GM12872 (cell line): ENCODE results near the gene NSMF.

ENCODE experiments used
- TF ChIP-seq, protein P1 (sequence below): IDR thresholded peaks from 3 replicates; pipeline ENCODE4 v1.5.1; 2011; ENCODE audit warnings: low read depth, mild to moderate bottlenecking, low read length, moderate library complexity; ENCODE audit not compliant: insufficient read depth

The NSMF gene

DNA sequence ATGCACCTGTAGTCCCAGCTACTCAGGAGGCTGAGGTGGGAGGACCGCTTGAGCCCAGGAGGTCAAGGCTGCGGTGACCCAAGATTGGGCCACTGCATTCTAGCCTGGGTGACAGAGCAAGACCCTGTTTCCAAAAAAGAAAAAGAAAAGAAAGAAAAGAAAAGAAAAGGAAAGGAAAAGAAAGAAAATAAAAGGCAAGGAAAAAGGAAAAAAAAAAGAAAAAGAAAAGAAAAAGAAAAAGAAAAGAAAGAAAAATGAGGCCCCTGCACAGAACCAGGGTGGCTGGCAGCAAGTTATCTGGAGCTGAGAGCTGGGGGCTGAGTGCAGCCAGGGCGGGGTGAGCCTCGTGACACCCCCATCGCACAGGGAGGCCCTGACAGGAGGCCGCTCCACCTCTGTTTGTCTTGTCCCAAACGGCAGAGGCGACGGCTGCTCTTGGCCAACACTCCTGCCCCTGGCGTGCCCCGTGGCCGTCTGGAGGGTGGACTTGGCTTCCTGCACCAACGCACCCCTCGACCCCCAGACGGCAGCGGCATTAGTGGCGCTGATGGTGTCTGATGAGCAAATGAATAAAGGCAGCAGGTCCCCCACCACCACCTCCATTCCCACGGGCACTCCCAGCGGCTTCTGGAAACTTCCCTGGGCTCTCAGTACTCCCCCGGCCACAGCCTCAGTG, 52.9 kb downstream of the NSMF start:
- TF ChIP-seq, protein P1, sequence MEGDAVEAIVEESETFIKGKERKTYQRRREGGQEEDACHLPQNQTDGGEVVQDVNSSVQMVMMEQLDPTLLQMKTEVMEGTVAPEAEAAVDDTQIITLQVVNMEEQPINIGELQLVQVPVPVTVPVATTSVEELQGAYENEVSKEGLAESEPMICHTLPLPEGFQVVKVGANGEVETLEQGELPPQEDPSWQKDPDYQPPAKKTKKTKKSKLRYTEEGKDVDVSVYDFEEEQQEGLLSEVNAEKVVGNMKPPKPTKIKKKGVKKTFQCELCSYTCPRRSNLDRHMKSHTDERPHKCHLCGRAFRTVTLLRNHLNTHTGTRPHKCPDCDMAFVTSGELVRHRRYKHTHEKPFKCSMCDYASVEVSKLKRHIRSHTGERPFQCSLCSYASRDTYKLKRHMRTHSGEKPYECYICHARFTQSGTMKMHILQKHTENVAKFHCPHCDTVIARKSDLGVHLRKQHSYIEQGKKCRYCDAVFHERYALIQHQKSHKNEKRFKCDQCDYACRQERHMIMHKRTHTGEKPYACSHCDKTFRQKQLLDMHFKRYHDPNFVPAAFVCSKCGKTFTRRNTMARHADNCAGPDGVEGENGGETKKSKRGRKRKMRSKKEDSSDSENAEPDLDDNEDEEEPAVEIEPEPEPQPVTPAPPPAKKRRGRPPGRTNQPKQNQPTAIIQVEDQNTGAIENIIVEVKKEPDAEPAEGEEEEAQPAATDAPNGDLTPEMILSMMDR: no peak

DNA sequence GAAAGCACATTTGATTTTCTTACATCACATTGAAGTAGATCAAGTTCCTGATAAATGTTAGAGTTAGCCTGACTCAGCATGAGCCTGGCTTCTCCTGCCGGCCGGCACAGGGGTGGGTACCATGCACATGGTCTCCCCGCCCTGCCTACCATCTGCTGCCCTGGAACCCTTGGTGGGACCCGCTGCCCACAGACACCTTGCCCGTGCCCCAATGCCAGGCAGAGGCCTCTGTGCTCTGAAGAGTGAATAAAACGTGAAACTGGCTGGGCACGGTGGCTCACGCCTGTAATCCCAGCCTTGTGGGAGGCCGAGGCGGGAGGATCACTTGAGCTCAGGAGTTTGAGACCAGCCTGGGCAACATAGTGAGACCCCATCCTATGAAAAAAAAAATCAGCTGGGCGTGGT, 53.5 kb downstream of the NSMF start:
- TF ChIP-seq, protein P1: no peak

DNA sequence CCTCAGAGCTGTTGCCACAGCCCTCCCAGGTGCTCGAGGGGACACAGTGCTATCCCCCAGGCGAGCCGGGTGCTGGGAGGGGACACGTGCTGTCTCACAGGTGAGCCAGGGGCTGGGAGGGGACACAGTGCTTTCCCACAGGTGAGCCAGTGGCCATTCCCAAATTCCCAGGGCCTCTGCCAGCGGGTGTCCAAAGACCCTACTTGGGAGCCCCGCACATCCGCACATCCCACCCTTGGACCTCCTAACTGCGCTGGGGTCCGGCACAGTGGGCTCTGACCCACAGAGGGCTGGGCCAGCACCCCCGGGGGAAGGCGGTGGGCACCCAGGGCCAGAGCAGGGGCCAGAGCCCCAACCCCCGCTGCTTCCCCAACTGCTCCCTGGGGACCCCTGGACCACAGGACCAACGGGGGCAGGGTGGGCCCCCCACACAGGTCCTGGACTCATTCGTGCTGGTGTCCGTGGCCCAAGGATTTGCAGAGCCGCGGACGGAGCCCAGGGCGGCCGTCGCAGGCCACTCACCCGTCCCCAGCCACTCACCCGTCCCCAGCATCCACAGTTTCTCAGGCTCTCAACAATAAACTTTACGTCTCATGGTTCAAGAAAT, 54.1 kb downstream of the NSMF start:
- TF ChIP-seq, protein P1: no peak

DNA sequence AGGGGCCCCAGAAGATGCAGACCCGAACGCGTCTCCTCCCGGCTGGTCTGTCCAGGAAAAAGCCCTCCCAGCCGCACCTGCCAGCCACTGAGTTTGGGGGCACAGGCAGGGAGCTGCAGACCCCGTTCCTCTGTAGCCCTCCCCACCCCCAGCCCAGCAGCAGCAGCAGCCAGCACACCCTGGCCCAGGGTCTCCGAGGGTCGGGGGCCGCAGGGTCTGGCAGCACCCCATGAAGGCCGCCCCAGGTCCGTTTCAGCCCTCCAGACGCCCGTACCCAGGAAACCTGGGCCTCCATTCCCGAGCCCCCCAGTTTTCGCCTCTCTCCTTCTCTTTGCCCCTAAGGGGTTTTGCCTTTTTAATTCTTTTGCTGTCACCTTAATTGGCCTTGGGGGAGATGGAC, 55.9 kb downstream of the NSMF start:
- TF ChIP-seq, protein P1: no peak

DNA sequence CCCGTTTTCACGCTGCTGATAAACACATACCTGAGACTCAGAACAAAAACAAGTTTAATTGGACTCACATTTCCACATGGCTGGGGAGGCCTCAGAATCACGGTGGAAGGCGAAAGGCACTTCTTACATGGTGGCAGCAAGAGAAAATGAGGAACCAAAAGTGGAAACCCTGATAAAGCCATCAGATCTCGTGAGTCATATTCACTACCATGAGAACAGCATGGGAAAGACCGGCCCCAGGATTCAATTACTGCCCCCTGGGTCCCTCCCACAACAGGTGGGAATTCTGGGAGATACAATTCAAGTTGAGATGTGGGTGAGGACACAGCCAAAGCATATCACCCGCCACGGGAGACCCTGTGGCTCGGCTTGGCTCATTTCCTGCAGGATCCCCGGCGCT, 56.4 kb downstream of the NSMF start:
- TF ChIP-seq, protein P1: no peak

DNA sequence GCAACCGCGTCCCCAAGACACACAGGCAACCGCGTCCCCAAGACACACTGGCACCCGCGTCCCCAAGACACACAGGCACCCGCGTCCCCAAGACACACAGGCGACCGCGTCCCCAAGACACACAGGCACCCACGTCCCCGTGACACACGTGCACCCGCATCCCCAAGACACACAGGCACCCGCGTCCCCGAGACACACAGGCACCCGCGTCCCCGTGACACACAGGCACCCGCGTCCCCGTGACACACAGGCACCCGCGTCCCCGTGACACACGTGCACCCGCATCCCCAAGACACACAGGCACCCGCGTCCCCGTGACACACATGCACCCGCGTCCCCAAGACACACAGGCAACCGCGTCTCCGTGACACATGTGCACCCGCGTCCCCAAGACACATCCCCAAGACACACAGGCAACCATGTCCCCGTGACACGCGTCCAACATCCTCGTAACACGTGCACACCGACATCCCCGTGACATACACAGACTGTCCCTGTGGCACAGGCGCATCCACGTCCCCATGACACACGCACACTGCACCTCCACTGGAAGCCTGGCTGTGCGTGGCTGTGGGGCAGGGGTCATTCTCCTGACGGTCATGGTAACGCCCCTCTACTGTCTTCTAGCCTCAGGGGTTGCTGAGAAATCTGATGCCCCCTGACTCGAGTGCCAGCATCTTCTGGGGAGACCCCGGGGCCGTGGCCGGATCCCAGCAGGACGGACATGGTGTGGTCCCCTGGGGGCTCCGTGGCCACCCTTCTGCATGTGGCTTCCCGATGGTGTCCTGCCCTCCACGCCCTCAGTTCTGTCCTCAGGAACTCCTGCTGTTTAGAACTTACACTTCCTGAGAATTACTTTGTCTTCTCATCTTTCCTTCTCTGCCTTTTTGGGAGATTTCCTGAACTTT, 60.3 kb downstream of the NSMF start:
- TF ChIP-seq, protein P1: no peak

DNA sequence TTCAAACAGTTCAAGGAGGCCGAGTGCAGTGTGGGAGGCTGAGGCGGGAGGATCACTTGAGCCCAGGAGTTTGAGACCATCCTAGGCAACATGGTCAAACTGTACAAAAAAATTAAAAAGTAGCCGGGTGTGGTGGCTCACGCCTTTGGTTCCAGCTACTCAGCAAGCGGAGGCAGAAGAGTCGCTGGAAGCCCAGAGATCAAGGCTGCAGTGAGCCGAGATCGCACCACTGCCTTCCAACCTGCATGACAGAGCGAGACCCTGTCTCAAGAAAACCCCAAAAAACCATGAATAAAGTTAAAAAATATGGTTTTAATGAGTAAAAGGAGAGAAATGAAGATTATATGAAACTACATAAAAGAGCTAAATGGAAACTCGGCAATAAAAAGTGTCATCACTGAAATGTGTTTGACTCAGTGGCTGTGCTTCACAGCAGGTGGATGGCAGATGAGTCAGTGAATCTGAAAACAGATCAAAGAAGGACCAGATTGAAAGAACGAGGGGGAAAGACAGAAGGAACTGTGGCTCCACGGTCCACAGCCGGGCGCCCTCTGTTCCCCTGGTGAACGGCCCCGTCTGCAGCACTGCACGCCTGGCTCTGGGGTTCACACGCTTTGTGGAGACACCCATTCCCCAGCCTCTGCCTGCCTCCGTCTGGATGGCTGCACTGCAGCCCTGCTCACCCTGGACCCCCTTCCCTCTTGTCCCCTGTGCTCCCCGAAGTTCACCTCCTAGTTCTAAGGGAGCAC, 61.3 kb downstream of the NSMF start:
- TF ChIP-seq, protein P1: no peak
